NCI-H1092 (cell line): ENCODE measurements around the gene DPPA3.
"Not testable (repeated sequence)": the region's sequence is repeated elsewhere in the genome, so short reads cannot be mapped to it uniquely, and the experiment has no call there.

Experiments used
- DNase-seq: peaks from one replicate; lab custom pipeline; 2025; lab: John Stamatoyannopoulos, UW

The DPPA3 gene

DNA sequence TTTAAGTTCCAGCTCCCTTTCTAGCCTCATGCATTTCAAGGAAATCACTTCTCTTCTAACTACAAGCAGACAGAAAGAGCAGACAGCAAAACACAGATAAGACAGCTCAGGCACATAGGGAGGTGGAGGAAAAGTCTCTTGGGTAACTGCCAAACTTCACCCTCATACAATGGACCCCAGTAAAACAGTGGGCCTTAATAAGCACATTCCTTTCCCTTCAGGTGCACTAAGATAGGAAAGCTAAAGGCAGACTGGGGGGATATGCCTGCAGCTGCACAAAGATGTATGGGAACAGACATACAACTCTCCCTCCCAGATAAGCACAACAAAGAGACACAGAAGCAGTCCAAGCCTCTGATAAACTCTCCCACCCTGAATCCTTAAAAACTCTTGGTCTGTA is 19.8 kb downstream of the DPPA3 start:
- DNase-seq, result not testable (repeated sequence)

DNA sequence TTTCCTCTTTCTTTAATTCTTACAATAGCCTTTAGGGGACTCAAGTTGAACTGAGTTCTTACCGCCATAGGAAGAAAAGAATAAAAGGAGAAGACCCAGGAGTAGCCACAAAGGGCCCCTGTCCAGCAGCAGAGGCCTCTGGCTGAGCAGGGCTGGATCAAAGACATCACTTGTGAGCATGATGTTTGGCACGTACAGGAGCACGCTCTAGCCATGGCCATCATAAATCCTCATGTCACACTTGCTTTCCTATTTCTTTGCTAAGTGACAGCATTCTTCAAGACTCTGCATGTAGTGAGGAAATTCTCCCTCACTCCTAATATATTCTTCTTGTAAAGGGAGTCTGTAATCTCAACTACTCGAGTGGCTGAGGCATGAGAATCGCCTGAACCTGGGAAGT is 20.3 kb downstream of the DPPA3 start:
- DNase-seq, result no peak

DNA sequence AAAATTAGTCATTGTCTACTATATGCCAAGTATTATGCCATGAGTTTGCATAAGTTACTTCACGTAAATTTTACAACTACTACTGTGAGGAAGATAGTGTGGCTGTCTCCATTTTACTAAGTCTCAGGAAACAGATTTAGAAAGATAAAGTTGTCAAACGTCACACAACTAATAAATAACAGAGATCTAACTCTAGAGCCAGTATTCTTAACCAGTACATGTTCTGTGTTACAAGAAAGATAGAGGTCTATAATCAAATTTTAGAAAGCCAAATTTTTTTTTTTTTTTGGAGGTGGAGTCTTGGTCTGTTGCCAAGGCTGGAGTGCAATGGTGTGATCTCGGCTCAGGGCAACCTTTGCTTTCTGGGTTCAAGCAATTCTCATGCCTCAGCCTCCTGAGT is 21.8 kb downstream of the DPPA3 start:
- no peak for DNase-seq

DNA sequence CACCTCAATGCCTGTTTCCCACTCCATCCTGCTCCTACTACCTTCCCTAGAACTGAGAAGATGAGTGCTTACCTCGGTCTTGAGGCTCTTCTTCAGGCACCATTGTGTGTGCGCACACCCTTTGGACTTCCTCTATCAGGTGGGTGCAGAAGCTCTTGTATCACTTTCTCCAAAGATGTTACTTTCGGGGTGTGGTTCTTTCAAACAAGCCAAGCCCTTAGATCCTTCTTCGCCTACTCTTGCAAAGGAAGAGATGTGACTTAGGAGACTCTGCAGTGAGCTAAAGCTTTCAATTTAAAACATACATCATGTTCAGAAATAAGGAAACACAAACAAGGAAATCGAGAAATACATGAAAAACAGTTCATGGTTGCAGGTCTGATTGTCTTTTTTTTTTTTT is 36.0 kb downstream of the DPPA3 start, which contains the start of gene CLEC4C:
TSS of gene CLEC4C (minus strand) at position 130 of the 400 bp plus-strand sequence. CDS start at position 103, 27 bp downstream.
- DNase-seq, result no peak

DNA sequence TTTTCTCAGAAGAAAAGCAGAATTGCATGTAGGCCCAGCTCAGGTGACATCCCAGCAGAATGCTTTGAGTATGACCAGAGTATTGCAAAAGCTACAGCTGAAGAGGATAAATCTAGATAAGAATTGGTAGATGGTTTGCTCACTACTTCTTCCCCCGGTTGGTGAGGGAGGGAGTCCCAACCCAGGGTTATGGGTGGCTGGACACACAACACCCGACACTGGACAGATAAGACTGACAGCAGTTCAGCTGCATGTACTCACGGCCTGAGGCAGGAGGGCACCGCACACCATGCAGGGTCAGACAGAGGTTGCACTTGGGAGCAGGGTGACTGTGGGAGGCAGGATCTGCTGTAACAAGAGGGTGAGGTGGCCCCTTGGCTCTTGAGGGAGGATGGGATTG is 37.6 kb downstream of the DPPA3 start:
- no peak for DNase-seq

DNA sequence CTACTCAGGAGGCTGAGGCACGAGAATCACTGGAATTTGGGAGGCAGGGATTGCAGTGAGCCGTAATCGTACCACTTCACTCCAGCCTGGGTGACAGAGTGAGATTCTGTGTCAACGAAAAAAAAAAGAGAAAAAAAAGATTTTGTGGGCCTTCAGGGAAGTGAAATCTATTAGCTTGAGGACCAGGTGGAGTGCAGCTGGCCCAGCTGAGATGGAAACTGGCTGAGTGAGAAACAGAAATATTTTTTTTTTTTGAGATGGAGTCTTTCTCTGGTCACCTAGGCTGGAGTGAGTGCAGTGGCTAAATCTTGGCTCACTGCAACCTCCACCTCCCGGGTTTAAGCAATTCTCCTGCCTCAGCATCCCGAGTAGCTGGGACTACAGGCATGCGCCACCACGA is 38.2 kb downstream of the DPPA3 start:
- no peak for DNase-seq

DNA sequence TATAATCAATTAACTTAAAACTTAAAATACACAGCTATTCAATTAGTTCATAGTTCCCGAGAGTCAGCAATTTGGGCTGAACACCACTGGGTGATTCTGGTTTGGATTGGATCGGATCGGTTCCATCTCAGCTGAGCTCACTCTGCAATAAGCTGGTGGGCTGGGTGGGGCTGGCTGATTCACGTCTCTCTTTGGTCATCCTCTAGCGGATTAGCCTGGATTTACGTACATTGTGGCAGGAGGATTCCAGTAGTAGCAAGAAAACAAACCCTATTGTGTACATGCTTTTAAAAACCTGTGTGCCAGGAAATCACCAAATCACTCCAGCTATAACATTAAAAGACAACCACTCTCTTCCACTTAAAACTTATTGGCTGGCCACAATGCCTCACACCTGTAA is 39.1 kb downstream of the DPPA3 start:
- DNase-seq, result no peak

DNA sequence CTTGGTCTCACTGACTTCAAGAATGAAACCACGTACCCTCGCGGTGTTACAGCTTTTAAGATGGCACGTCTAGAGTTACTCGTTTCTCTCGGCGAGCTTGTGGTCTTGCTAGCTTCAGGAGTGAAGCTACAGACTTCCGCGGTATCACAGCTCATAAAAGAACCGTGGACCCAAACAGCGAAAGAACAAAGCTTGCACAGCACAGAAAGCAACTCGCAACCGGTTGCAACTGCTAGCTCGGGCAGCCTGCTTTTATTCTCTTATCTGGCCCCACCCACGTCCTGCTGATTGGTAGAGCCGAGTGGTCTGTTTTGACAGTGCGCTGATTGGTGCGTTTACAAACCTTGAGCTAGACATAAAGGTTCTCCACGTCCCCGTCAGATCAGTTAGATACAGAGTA is 40.2 kb downstream of the DPPA3 start:
- no peak for DNase-seq

DNA sequence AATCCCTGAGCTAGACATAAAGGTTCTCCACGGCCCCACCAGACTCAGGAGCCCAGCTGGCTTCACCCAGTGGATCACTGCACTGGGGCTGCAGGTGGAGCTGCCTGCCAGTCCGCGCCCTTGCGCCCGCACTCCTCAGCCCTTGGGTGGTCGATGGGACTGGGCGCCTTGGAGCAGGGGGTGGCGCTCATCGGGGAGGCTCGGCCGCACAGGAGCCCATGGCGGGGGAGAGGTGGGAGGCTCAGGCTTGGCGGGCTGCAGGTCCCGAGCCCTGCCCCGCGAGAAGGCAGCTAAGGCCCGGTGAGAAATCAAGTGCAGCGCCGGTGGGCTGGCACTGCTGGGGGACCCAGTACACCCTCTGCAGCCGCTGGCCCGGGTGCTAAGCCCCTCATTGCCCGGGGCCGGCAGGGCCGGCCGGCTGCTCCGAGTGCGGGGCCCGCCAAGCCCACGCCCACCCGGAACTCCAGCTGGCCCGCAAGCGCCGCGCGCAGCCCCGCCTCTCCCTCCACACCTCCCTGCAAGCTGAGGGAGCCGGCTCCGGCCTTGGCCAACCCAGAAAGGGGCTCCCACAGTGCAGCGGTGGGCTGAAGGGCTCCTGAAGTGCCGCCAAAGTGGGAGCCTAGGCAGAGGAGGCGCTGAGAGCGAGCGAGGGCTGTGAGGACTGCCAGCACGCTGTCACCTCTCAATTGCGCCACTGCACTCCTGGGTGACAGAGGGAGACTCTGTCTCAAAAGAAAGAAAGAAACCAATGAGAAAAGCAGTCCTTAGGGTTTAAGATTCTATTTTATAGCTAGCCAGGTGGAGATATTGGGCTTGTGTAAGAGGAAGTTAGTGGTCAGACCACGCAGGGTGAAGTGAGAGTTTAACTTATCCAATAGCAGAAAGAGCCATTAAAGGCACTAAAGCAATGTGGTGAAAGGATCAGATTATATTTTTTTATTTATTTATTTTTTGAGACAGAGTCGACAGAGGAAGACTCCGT is 41.0 kb downstream of the DPPA3 start:
- not testable (repeated sequence) for DNase-seq

DNA sequence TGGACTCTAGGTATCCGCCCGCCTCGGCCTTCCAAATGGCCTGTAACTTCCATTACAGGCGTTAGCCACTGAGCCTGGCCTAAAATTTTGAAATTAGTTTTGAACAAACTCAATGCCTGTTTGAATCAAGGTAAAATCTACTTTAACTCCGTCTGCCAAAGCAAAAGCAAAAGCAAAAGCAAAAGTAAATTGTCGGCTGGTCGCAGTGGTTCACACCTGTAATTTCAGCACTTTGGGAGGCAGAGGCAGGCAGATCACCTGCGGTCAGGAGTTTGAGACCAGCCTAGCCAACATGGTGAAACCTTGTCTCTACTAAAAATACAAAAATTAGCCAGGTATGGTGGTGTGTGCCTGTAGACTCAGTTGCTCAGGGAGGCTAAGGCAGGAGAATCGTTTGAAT is 44.4 kb downstream of the DPPA3 start:
- not testable (repeated sequence) for DNase-seq

DNA sequence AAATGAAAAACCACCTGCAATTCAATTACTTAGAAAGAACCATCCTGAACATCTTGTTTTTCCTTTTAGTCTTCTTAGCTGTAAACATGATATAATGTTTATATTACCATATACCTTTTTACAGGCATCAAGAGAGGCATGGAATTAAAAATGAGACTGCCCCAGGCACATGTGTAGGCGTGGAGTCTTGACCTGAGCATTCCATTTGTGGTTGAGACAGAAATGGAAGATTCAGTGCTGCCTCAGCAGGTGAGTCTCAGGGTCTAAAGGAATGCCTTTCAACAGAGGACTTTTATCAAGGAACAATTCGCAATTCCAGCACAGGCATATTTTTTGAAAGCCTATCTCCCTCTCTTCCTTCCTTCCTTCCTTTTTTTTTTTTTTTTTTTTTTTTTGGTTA is 45.8 kb downstream of the DPPA3 start:
- DNase-seq, result no peak

DNA sequence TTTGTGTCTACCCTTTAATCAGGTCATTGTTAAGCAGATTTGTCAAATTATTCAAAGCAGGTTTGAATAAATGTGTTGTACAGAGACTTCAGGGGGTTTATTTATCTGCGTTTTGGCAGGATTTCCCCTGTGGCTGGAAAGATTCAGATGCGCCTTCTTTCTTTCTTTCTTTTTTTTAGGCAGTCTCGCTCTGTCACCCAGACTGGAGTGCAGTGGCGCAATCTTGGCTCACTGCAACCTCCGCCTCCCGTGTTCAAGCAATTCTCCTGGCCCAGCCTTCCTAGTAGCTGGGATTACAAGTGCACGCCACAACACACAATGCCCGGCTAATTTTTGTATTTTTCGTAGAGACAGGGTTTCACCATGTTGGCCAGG is 47.5 kb downstream of the DPPA3 start:
- no peak for DNase-seq
